GM10248 (cell line): ENCODE data around the gene CDK5R1.

Experiments used
- CTCF ChIA-PET: fragments of 300-600 bp; sonication (Branson Sonifier 250); formaldehyde crosslinking; extraction: SDS; loops from one replicate; lab custom pipeline; 2021; ENCODE audit warnings: antibody characterized with exemption; lab: Yijun Ruan, JAX
- POLR2A ChIA-PET: fragments of 350-650 bp; sonication (Branson Sonifier 250); formaldehyde crosslinking; extraction: SDS; loops from one replicate; lab custom pipeline; 2020; ENCODE audit warnings: antibody characterized with exemption; lab: Yijun Ruan, JAX
- DNase-seq: peaks from one replicate; pipeline ENCODE4 v3.0.0; 2012; ENCODE audit errors: extremely low spot score
- CTCF ChIP-seq: IDR thresholded peaks from 2 replicates; pipeline ENCODE4 v1.5.1; 2012; ENCODE audit warnings: mild to moderate bottlenecking, low read depth; ENCODE audit errors: extremely low read depth, missing control alignments, control extremely low read depth

Gene CDK5R1

GRCh38 chr17:32533296-32533695 lies 46.5 kb downstream of the CDK5R1 start:
- no peak for TF ChIP-seq CTCF
- ChIA-PET CTCF (interaction anchor here (0.9 to 4.2 kb wide), 10 partner anchors 9 to 343 kb away, joined by 3 to 21 read pairs (median 4); no protein-coding TSS in a partner anchor), POLR2A (no interaction called here)
- DNase-seq = no peak

- ChIA-PET POLR2A (no interaction called here), CTCF (interaction anchor here (2.0 to 4.2 kb wide), 2 partner anchors 9 to 10 kb away, joined by 6 to 21 read pairs; no protein-coding TSS in a partner anchor)
- no peak for DNase-seq
- TF ChIP-seq CTCF = no peak
Observed at GRCh38 chr17:32536736-32537643, 50.2 kb downstream of the CDK5R1 start.
